Activated B cell treated with CpG ODN at 0.5 μM for 24 hours (primary cell): Measurements from ENCODE around the gene TRAF3. TPM values are rescaled to one million over a fixed set of nuclear protein-coding genes. Genes with fewer than 3 reads are reported as not detected.
A peak's percentile ranks its signal among the peaks of the same experiment; 100 is the strongest.

Experiments
- ATAC-seq: fragments of 200-7000 bp; cut with Tn5 transposase; one replicate; pipeline ENCODE4 v1.10.0; 2021; ENCODE audit warnings: low read depth, mild to moderate bottlenecking, moderate library complexity
- CTCF ChIA-PET: fragments of 350-600 bp; sonication (Branson Sonifier 250); formaldehyde crosslinking; loops from one replicate; lab custom pipeline; 2021; ENCODE audit warnings: antibody characterized with exemption; lab: Charles Lee
- POLR2A ChIA-PET: fragments of 350-600 bp; sonication (Branson Sonifier 250); formaldehyde crosslinking; loops from one replicate; lab custom pipeline; 2021; ENCODE audit warnings: antibody characterized with exemption; lab: Charles Lee
- DNase-seq: peaks from one replicate; pipeline ENCODE4 v3.0.0; 2022
- H3K27ac Mint-ChIP-seq: one replicate; pipeline ENCODE4 v1.8.0; 2020; ENCODE audit warnings: mixed read lengths
- H3K27me3 Mint-ChIP-seq: one replicate; pipeline ENCODE4 v1.8.0; 2021; ENCODE audit warnings: mixed read lengths
- H3K36me3 Mint-ChIP-seq: one replicate; pipeline ENCODE4 v1.8.0; 2021; ENCODE audit warnings: low read depth, mixed read lengths
- H3K4me1 Mint-ChIP-seq: one replicate; pipeline ENCODE4 v1.8.0; 2021; ENCODE audit warnings: mixed read lengths
- H3K4me3 Mint-ChIP-seq: one replicate; pipeline ENCODE4 v1.8.0; 2020; ENCODE audit warnings: mild to moderate bottlenecking, mixed read lengths
- H3K9me3 Mint-ChIP-seq: one replicate; pipeline ENCODE4 v1.8.0; 2020; ENCODE audit warnings: mixed read lengths
- CTCF ChIP-seq: fragments of 200-600 bp; IDR thresholded peaks from one replicate; pipeline ENCODE4 v1.8.0; 2022; ENCODE audit warnings: antibody characterized with exemption, mild to moderate bottlenecking
- intact Hi-C: fragments of 100-400 bp; cut with micrococcal nuclease; formaldehyde crosslinking; loops from one replicate; pipeline ENCODE4 v1.15.1; 2024
- total RNA-seq: library from RNA; stranded (reverse); gene quantifications from 2 replicates; pipeline ENCODE4 v1.2.3, GENCODE V29; 2022

TRAF3 gene
- total RNA-seq, 1 donor from 2014 or later: 120 TPM

DNA sequence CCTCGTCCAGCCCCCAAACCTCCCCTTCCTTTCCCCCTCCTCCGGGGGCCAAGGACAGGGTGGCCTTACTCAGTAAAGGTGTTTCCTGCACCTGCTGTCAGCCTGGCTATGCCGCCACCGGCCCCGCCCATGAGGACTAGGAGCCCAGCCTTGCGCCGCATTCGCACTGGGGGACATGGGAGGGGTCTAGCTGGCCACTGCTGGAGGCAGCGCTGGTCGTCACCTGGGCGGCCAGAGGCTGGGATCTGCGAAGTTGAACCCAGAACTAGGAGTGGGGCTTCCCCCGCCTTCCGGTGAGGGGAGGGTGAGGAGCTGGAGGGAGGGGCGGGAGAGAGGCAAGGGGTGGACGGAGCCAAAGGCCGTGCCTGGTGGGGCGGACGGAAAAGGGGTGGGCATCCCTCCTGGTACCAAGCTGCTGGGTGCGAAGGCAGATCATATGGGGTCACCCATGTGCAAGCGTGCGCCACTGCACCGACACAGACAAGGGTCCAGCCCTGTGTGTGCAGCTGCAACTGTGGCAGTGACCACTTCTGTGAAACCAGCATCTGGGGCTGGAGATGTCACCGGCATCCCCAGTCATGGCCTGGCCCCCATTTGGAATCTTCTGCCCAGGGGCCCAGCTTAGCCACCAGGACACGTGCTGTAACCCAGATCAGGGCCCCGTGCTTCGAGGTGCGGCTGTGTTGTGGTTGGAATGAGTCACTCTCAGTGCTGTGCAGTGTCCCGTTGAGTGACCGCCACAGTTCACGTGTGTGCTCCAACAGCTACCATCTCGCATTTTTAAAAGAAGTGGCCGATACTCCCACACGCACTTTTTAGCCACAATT lies 153.7 kb downstream of the TRAF3 start:
- Mint-ChIP-seq H3K4me3 (peak overlapping the region; percentile 19), H3K36me3 (peaks cover 10% of the 10 kb centered on the region), H3K9me3 (no peaks in the 10 kb centered on the region), H3K4me1 (peaks cover 21% of the 10 kb centered on the region), H3K27me3 (peaks cover under 1% of the 10 kb centered on the region), H3K27ac (no peak overlapping the region)
- ChIA-PET POLR2A (interaction anchor here (0.7 to 0.8 kb wide), 2 partner anchors 11 to 16 kb away, joined by 3 to 4 read pairs; no protein-coding TSS in a partner anchor), CTCF (no interaction called here)
- ATAC-seq (no peak), DNase-seq (no peak)
- intact Hi-C loops: no loop called here
- no peak for TF ChIP-seq CTCF

- Mint-ChIP-seq H3K4me3 (no peak overlapping the region), H3K4me1 (peaks cover 24% of the 10 kb centered on the region), H3K27me3 (no peaks in the 10 kb centered on the region), H3K9me3 (no peaks in the 10 kb centered on the region), H3K36me3 (peaks cover 13% of the 10 kb centered on the region), H3K27ac (no peak overlapping the region)
- no peak for DNase-seq
- no peak for ATAC-seq
- intact Hi-C loops: no loop called here
- no peak for TF ChIP-seq CTCF
- CTCF ChIA-PET: no interaction called here
- POLR2A ChIA-PET: interaction anchor here (0.6 to 0.7 kb wide), 2 partner anchors 15 to 188 kb away, joined by 3 to 5 read pairs; no protein-coding TSS in a partner anchor
Measured at GRCh38 chr14:102931580-102932285, 154.5 kb downstream of the TRAF3 start.

GRCh38 chr14:102932484-102933248 lies 155.4 kb downstream of the TRAF3 start:
- H3K4me3 Mint-ChIP-seq: no peak overlapping the region

GRCh38 chr14:102933618-102934231 lies 156.5 kb downstream of the TRAF3 start:
- Mint-ChIP-seq H3K36me3 (peaks cover 20% of the 10 kb centered on the region), H3K4me1 (peaks cover 19% of the 10 kb centered on the region), H3K4me3 (no peak overlapping the region), H3K9me3 (no peaks in the 10 kb centered on the region), H3K27me3 (no peaks in the 10 kb centered on the region), H3K27ac (no peak overlapping the region)
- DNase-seq (no peak), ATAC-seq (no peak)
- intact Hi-C loops: no loop called here
- TF ChIP-seq CTCF: no peak
- ChIA-PET POLR2A (no interaction called here), CTCF (no interaction called here)

More at GRCh38 chr14:102932484-102933248, 155.4 kb downstream of the TRAF3 start:
- Mint-ChIP-seq H3K36me3 (peaks cover 18% of the 10 kb centered on the region), H3K27ac (no peak overlapping the region), H3K27me3 (no peaks in the 10 kb centered on the region), H3K9me3 (no peaks in the 10 kb centered on the region), H3K4me1 (peaks cover 24% of the 10 kb centered on the region)
- CTCF ChIA-PET: no interaction called here
- intact Hi-C loops: no loop called here
- DNase-seq (no peak), ATAC-seq (no peak)
- TF ChIP-seq CTCF: no peak
- POLR2A ChIA-PET: no interaction called here
